SIG-M5 (cell line): Measurements from ENCODE around the gene CCDC136.

ENCODE experiments used
- DNase-seq: peaks from one replicate; lab custom pipeline; 2025; lab: John Stamatoyannopoulos, UW

Gene CCDC136

GRCh38 chr7:128805225-128805624 is 13.5 kb downstream of the CCDC136 start:
- DNase-seq, result no peak

- no peak for DNase-seq
These were observed 15.4 kb downstream of the CCDC136 start for GRCh38 chr7:128807191-128807590.

- no peak for DNase-seq
These were observed 17.6 kb downstream of the CCDC136 start for GRCh38 chr7:128809363-128809762.

GRCh38 chr7:128810473-128810872 is 18.7 kb downstream of the CCDC136 start:
- no peak for DNase-seq

GRCh38 chr7:128810997-128811396 is 19.2 kb downstream of the CCDC136 start:
- no peak for DNase-seq

- DNase-seq, result no peak
These were observed 20.1 kb downstream of the CCDC136 start for GRCh38 chr7:128811631-128812430.

- DNase-seq, result peak; percentile 26
These were observed 20.9 kb downstream of the CCDC136 start for GRCh38 chr7:128812514-128813168.

GRCh38 chr7:128814499-128814898 is 22.7 kb downstream of the CCDC136 start:
- no peak for DNase-seq

GRCh38 chr7:128815289-128815942 is 23.6 kb downstream of the CCDC136 start:
- DNase-seq, result no peak

- DNase-seq, result no peak
These were observed 26.9 kb downstream of the CCDC136 start for GRCh38 chr7:128818694-128819093.

GRCh38 chr7:128821724-128822123 is 30.0 kb downstream of the CCDC136 start:
- no peak for DNase-seq

- DNase-seq, result no peak
These were observed 34.7 kb downstream of the CCDC136 start for GRCh38 chr7:128826512-128826911.

GRCh38 chr7:128826916-128827247 is 35.1 kb downstream of the CCDC136 start:
- no peak for DNase-seq

GRCh38 chr7:128827248-128827958 is 35.6 kb downstream of the CCDC136 start:
- no peak for DNase-seq

- DNase-seq, result no peak
These were observed 36.4 kb downstream of the CCDC136 start for GRCh38 chr7:128827971-128828711.

GRCh38 chr7:128829391-128830166 is 37.8 kb downstream of the CCDC136 start:
- DNase-seq, result no peak

GRCh38 chr7:128830231-128831177 is 38.7 kb downstream of the CCDC136 start, which contains the start of gene FLNC:
TSS of gene FLNC (plus strand) at chr7:128830406. CDS start at chr7:128830638, 232 bp downstream.
- no peak for DNase-seq

- no peak for DNase-seq
These were observed 39.6 kb downstream of the CCDC136 start for GRCh38 chr7:128831178-128831993.
